PC-3 (cell line): ENCODE measurements around the gene EFHC2.

ENCODE experiments used
- EZH2 ChIP-seq: fragments of 300-600 bp; sonication (generic); IDR thresholded peaks from one replicate; pipeline ENCODE4 v1.6.1; 2017; ENCODE audit warnings: antibody characterized with exemption, mild to moderate bottlenecking, low read length; ENCODE audit not compliant: unreplicated experiment
- EZH2phosphoT487 ChIP-seq: fragments of 300-600 bp; sonication (generic); IDR thresholded peaks from 2 replicates; pipeline ENCODE4 v1.6.1; 2018; ENCODE audit warnings: mild to moderate bottlenecking, antibody characterized with exemption, low read length, borderline replicate concordance
- TF ChIP-seq, protein P1 (sequence below): fragments of 300-600 bp; sonication (generic); conservative IDR thresholded peaks from 2 replicates; pipeline ENCODE4 v1.5.1; 2017; ENCODE audit warnings: antibody characterized with exemption, low read depth, mild to moderate bottlenecking, low read length

DNA sequence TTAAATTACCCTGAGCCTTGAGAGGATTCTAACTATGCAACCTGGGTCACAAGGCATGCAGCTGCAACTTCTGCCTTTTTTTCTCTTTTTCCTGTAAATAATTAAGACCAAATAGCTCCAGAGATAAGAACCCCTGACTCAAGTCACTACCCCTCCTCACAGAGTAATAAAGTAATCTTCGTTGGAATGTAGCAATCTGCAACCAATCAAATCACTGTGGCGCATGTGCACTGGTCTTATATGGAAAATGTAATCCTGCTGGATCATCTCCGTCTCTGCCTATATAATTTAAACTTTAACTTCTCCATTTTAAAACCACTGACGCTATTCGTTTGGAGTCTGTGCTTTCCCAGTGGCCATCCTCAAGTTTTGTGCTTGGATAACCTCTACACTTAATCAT is 6.1 kb upstream of the EFHC2 start:
- TF ChIP-seq, protein P1, sequence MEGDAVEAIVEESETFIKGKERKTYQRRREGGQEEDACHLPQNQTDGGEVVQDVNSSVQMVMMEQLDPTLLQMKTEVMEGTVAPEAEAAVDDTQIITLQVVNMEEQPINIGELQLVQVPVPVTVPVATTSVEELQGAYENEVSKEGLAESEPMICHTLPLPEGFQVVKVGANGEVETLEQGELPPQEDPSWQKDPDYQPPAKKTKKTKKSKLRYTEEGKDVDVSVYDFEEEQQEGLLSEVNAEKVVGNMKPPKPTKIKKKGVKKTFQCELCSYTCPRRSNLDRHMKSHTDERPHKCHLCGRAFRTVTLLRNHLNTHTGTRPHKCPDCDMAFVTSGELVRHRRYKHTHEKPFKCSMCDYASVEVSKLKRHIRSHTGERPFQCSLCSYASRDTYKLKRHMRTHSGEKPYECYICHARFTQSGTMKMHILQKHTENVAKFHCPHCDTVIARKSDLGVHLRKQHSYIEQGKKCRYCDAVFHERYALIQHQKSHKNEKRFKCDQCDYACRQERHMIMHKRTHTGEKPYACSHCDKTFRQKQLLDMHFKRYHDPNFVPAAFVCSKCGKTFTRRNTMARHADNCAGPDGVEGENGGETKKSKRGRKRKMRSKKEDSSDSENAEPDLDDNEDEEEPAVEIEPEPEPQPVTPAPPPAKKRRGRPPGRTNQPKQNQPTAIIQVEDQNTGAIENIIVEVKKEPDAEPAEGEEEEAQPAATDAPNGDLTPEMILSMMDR, result no peak
- TF ChIP-seq EZH2phosphoT487 (no peak), EZH2 (no peak)
